GM21619 (cell line): Measurements from ENCODE around the gene FYCO1.

Experiments used
- ATAC-seq: cut with Tn5 transposase; IDR thresholded peaks from one replicate; pipeline ENCODE4 v1.9.1; 2021; ENCODE audit not compliant: unreplicated experiment

Gene FYCO1

GRCh38 chr3:45890405-45890804 is 105.2 kb downstream of the FYCO1 start:
- no peak for ATAC-seq

- ATAC-seq: no peak
Measured at GRCh38 chr3:45889337-45889736, 106.3 kb downstream of the FYCO1 start.

DNA sequence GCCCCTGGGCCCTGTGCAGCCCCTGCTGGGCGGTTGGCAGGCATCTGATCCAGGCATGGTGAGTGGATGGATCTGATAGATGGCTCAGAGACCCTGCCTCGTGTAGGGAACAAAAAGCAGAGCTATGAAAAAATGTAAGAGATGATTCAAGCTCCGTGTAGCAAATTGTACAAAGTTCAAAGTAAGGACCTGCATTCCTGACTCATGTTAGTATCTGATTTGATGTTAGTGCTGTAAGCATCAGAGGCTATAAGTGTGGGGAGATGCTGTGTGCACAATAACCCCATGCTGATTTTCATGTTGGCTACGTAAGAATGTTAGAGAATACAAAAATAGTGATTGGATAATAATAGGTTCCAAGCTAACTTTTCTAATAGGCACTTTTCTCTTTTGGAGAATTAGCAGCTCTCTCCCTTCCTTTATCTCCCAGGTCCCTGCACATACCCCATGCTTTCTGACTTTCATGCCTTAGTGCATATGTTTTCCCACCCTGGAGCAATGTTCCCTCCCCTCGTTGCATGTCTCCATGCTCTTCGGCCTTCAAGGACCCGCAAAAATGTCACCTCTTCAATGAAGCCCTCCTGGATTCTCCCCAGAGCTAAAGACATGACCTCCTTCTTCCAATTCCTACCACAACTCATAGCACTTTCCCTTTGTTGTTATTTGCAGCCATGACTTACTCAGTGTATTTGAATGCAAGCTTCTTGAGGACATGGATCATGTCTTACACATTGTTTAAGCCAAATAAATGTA is 107.7 kb downstream of the FYCO1 start:
- ATAC-seq: no peak

GRCh38 chr3:45887285-45887684 is 108.3 kb downstream of the FYCO1 start:
- ATAC-seq: no peak

DNA sequence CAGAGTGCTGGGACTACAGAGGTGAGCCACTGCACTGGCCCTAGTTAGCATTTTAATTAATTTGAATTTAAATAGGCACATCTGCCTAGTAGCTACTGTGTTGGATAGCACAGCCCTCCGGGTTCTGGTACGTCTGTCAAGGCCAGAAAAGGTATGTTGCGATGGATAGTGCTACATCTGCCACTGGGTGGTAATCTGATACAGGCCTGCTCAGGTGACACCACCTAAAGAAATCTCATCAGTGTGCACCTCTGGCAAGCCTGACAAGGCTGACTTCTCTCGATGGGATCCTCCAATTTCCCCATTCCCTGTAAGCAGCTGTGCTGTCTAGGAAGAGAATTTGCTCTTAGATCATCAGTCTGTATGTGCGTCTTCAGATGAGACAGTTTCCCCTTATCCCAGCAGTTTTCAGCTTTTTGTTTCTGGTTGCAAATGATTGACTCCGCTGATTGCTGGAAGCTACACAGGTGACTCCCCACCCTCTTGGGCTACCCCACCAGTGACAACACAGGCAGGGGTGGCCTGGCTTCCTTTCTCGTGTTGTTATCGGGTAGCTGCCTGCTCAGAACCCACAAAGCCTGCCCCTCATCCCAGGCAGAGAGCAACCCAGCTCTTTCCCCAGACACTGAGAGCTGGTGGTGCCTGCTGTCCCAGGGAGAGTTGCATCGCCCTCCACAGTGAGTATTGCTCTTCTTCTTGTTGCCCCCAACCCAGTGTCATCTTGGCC is 109.5 kb downstream of the FYCO1 start, which contains the start of gene CCR9:
Gene CCR9 (plus strand): TSS at position 565 of the 727 bp plus-strand sequence. CDS start 8,391 bp downstream, outside the sequence.
- no peak for ATAC-seq

GRCh38 chr3:45884368-45885201 is 111.0 kb downstream of the FYCO1 start:
- no peak for ATAC-seq

GRCh38 chr3:45881078-45882022 is 114.3 kb downstream of the FYCO1 start:
- no peak for ATAC-seq

GRCh38 chr3:45880725-45881077 is 114.9 kb downstream of the FYCO1 start:
- no peak for ATAC-seq

- no peak for ATAC-seq
Measured at GRCh38 chr3:45878124-45878523, 117.5 kb downstream of the FYCO1 start.

- no peak for ATAC-seq
Measured at GRCh38 chr3:45874677-45875346, 120.8 kb downstream of the FYCO1 start.

GRCh38 chr3:45873638-45874037 is 122.0 kb downstream of the FYCO1 start:
- ATAC-seq: no peak

- no peak for ATAC-seq
Measured at GRCh38 chr3:45873036-45873435, 122.6 kb downstream of the FYCO1 start.

- ATAC-seq: no peak
Measured at GRCh38 chr3:45872569-45872968, 123.1 kb downstream of the FYCO1 start.

- ATAC-seq: no peak
Measured at GRCh38 chr3:45871780-45872179, 123.8 kb downstream of the FYCO1 start.

DNA sequence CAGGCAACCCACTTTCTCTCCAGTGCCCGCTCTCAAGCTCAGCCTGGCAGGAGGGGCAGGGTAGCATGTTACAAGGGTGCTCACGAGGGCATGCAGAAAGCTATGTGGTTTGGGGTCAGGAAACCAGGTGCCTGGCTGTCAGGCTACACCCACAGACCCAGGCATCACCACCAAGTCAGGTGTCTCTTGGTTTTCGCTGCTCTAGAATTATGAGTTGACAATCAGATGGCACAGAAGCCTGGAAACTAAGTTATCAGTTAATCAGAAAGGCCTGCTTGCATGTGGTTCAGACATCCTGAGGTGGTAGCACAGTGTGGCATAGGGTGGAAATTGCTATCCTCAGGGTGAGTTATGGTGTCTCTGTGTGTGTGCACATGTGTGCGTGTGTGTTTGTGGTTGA is 125.5 kb downstream of the FYCO1 start:
- no peak for ATAC-seq

DNA sequence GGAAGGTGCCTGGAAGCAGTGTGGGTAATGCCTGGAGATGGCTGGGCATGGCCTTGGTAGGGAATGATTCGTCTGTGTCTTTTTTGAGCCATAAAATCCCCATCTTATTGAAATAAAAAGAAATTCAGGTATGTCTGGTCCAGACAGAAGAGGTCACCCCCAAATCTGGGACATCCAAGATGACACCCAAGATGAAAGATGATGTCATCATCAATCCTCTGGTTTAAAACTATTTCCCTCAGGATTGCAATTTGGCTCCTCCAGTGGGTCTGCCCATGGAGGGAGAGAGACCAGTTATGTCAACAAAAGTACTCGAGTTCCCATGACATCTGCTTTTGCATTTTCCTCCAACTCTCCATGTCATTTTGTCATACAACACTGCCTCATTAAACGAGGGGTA is 126.0 kb downstream of the FYCO1 start:
- ATAC-seq: no peak

DNA sequence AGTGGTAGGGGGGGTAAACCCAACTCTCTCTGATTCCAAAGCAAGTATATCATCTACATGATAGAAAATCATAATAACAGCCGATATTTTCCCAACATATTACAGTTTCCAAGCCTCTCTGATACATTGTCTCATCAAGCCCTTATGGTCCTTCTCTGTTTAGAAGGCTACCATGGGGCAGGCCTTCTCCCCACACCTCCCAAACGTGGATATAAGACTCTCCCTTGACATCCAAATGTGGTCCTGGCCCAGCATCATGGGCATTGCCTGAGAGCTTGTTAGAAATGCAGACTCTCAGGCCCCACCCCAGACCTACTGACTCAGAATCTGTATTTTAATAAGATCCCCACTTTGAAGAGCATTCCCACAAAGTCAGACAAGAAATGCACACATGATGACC is 127.0 kb downstream of the FYCO1 start:
- ATAC-seq: no peak

DNA sequence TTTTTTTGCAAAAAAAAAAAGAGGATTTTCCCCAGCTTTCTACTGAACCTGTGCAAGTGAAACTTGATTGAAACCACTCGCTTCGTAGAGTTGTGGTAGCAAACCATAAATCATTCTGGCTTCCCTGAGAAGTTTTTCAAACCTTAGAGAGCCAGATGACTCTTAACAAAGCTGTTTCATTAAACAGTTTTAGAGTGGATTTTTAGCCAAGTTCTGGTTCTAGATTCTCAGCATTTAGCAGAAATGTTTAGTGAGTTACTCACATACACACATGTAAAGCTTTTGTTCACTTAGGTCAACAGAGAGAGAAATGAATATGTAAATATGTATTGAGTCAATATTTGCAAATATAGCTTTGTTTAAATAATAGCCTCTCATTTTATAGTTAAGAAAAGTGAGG is 127.4 kb downstream of the FYCO1 start:
- ATAC-seq: no peak
